Midbrain (tissue), 1 donor: ENCODE data around the gene SLC39A9.

ENCODE experiments used
- DNase-seq: peaks from one replicate; lab custom pipeline; 2025; lab: John Stamatoyannopoulos, UW

SLC39A9 gene

DNA sequence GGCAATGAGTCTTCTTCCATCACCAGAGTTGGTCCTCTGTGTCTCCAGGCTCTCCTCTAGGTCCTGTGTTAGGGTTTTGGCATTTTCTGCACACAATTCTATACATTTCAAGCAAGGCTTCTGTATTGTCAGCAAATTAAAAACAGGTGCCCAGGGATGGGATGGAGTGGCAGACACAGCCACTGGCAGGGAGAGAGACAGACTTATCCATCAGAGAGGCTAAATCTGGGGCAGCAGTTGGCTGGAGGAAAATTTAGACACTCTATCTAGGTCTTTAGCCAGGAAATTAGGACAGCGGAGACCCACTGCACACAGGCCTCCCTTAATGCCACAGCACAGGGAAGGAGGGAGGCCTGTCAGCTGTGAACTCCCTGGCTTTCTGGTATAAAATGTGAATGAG is 106.3 kb downstream of the SLC39A9 start:
- DNase-seq = no peak

DNA sequence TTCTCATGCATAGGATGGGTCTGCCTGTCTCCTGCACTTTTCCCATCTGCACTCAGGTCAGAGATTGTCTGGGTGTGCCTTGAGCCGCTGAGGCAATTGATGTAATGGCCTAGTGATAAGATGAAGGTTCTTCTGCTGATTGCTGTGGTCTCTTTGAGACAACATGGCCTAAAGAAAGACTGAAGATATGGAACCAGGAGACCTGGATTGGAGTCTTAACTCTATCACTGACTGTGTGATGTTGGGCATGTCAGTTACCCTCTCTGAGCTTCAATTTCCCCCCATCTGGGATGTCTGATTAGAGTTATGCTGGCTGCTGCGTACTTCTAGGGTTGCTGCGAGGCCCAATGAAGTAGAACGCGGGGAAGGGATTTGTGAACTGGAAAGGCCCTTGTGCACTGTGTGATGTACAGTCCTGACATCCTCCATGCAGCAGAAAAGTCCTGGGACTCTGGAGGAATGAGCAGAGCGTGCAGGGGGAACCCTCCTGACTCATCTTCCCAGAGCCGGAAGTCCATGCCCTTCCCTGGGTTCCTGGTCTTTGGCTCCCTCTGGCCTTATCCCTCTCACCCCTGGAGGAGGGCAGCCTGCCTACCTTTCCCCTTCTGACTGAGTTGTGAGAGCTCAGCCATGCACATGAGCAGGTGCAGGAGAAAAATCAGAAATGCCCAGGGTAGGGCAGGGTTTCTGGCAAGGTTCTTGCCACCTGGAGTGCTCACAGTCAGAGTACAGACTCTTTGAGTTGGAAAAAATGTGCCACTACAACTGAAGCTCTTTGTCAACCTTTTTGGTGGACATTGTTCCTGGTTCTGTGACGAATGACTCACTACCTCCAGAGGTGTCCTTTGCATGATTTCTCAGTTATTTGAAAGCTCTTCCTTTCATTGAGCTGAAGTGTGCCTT is 107.1 kb downstream of the SLC39A9 start:
- no peak for DNase-seq

GRCh38 chr14:69506241-69506595 is 107.7 kb downstream of the SLC39A9 start:
- DNase-seq = no peak
